IMR-90 (cell line): ENCODE data around the gene ATP10A. TPM values are rescaled to one million over a fixed set of nuclear protein-coding genes. Genes with fewer than 3 reads are reported as not detected.

Source experiments
- ATAC-seq: fragments of 200-7000 bp; cut with Tn5 transposase; 2 replicates; pipeline ENCODE4 v1.9.1; 2020; ENCODE audit warnings: low read depth, mild to moderate bottlenecking, moderate library complexity
- BruUV-seq: library from RNA; stranded (reverse); fragments of 400-500 nt; replicated peaks from 2 replicates; lab custom pipeline; 2021; lab: Mats Ljungman, UMichigan
- CTCF ChIA-PET: fragments of 300-600 bp; formaldehyde crosslinking; extraction: SDS; loops from one replicate; lab custom pipeline; 2021; ENCODE audit warnings: antibody characterized with exemption; lab: Yijun Ruan, JAX
- POLR2A ChIA-PET: fragments of 300-600 bp; sonication (Branson Sonifier 250); formaldehyde crosslinking; loops from one replicate; lab custom pipeline; 2022; ENCODE audit warnings: antibody characterized with exemption; ENCODE audit not compliant: unreplicated experiment; lab: Charles Lee
- DNase-seq: peaks from one replicate; pipeline ENCODE4 v3.0.0; 2013
- H2AFZ ChIP-seq: replicated peaks from 2 replicates; pipeline ENCODE3; 2013; ENCODE audit warnings: low read length, mild to moderate bottlenecking; ENCODE audit not compliant: poor library complexity
- H2AK5ac ChIP-seq: 2 replicates; pipeline ENCODE4 v1.6.1; 2013; ENCODE audit warnings: low read depth, low read length, inconsistent platforms
- H2AK9ac ChIP-seq: replicated peaks from 2 replicates; pipeline ENCODE3; 2013; ENCODE audit warnings: mild to moderate bottlenecking, low read depth, low read length, moderate library complexity; ENCODE audit not compliant: poor library complexity
- H2BK120ac ChIP-seq: 2 replicates; pipeline ENCODE4 v1.6.1; 2013; ENCODE audit warnings: low read depth, low read length, inconsistent platforms
- H2BK15ac ChIP-seq: 3 replicates; pipeline ENCODE4 v1.6.1; 2013; ENCODE audit warnings: low read depth, low read length, inconsistent platforms
- H2BK20ac ChIP-seq: 2 replicates; pipeline ENCODE4 v1.6.1; 2013; ENCODE audit warnings: low read depth, mild to moderate bottlenecking, inconsistent platforms, low read length, moderate library complexity
- H2BK5ac ChIP-seq: 2 replicates; pipeline ENCODE4 v1.6.1; 2013; ENCODE audit warnings: mild to moderate bottlenecking, low read depth, low read length, inconsistent platforms; ENCODE audit not compliant: poor library complexity, severe bottlenecking
- H3K14ac ChIP-seq: replicated peaks from 2 replicates; pipeline ENCODE4 v1.6.1; 2013; ENCODE audit warnings: low read depth, low read length, inconsistent platforms
- H3K18ac ChIP-seq: 2 replicates; pipeline ENCODE4 v1.6.1; 2013; ENCODE audit warnings: low read depth, low read length, control low read depth
- H3K23ac ChIP-seq: 2 replicates; pipeline ENCODE4 v1.6.1; 2013; ENCODE audit warnings: low read depth, low read length, inconsistent platforms
- H3K27ac ChIP-seq: 2 replicates; pipeline ENCODE4 v1.5.1; 2013; ENCODE audit warnings: mild to moderate bottlenecking, control low read depth, low read length; ENCODE audit not compliant: insufficient read depth
- H3K27me3 ChIP-seq: 2 replicates; pipeline ENCODE4 v1.6.1; 2013; ENCODE audit warnings: low read length; ENCODE audit not compliant: control insufficient read depth, insufficient read depth
- H3K36me3 ChIP-seq: 2 replicates; pipeline ENCODE4 v1.6.1; 2013; ENCODE audit warnings: low read length, mixed read lengths; ENCODE audit not compliant: control insufficient read depth, insufficient read depth
- H3K4ac ChIP-seq: 2 replicates; pipeline ENCODE4 v1.6.1; 2013; ENCODE audit warnings: low read depth, low read length, inconsistent platforms
- H3K4me1 ChIP-seq: 2 replicates; pipeline ENCODE4 v1.6.1; 2013; ENCODE audit warnings: low read length, mixed read lengths; ENCODE audit not compliant: control insufficient read depth, insufficient read depth
- H3K4me2 ChIP-seq: 2 replicates; pipeline ENCODE4 v1.6.1; 2013; ENCODE audit warnings: low read depth, mild to moderate bottlenecking, control low read depth, low read length, moderate library complexity
- H3K4me3 ChIP-seq: 2 replicates; pipeline ENCODE4 v1.5.1; 2013; ENCODE audit warnings: low read depth, mild to moderate bottlenecking, control low read depth, low read length, moderate library complexity; ENCODE audit not compliant: insufficient read depth
- H3K56ac ChIP-seq: 2 replicates; pipeline ENCODE4 v1.6.1; 2013; ENCODE audit warnings: low read length, inconsistent platforms; ENCODE audit not compliant: insufficient read depth; ENCODE audit errors: extremely low read depth
- H3K79me1 ChIP-seq, 2 experiments: 2 replicates each; pipeline ENCODE4 v1.6.1; 2013; ENCODE audit warnings: low read length in 2 of 2, inconsistent platforms in 1 of 2, low read depth in 1 of 2
- H3K9ac ChIP-seq: 2 replicates; pipeline ENCODE4 v1.6.1; 2013; ENCODE audit warnings: low read depth, low read length, control low read depth
- H3K9me1 ChIP-seq: 2 replicates; pipeline ENCODE4 v1.6.1; 2013; ENCODE audit warnings: low read length, inconsistent platforms; ENCODE audit not compliant: insufficient read depth
- H3K9me3 ChIP-seq: 2 replicates; pipeline ENCODE4 v1.6.1; 2013; ENCODE audit warnings: low read length; ENCODE audit not compliant: control insufficient read depth, insufficient read depth
- H4K20me1 ChIP-seq: 2 replicates; pipeline ENCODE4 v1.6.1; 2013; ENCODE audit warnings: low read length, inconsistent platforms; ENCODE audit not compliant: insufficient read depth
- H4K5ac ChIP-seq: 2 replicates; pipeline ENCODE4 v1.6.1; 2013; ENCODE audit warnings: mild to moderate bottlenecking, low read depth, low read length, control low read depth
- H4K8ac ChIP-seq, 2 experiments: 2 replicates each; pipeline ENCODE4 v1.6.1; 2013; ENCODE audit warnings: low read depth in 2 of 2, low read length in 2 of 2, control low read depth in 1 of 2, inconsistent platforms in 1 of 2
- H4K91ac ChIP-seq: 2 replicates; pipeline ENCODE4 v1.6.1; 2013; ENCODE audit warnings: low read depth, low read length, inconsistent platforms; ENCODE audit not compliant: insufficient read depth
- BHLHE40 ChIP-seq: fragments of 150-350 bp; IDR thresholded peaks from 2 replicates; pipeline ENCODE4 v1.6.1; 2016; ENCODE audit warnings: mild to moderate bottlenecking, low read depth, low read length
- CEBPB ChIP-seq: IDR thresholded peaks from 2 replicates; pipeline ENCODE4 v1.6.1; 2012; ENCODE audit warnings: low read depth, low read length, improper control_type of control experiment
- CHD1 ChIP-seq: IDR thresholded peaks from 2 replicates; pipeline ENCODE4 v1.6.1; 2012; ENCODE audit warnings: low read depth, low read length, improper control_type of control experiment
- FOS ChIP-seq: fragments of 150-350 bp; IDR thresholded peaks from 2 replicates; pipeline ENCODE4 v1.6.1; 2016; ENCODE audit warnings: low read depth, low read length
- MAFK ChIP-seq: IDR thresholded peaks from 2 replicates; pipeline ENCODE4 v1.6.1; 2012; ENCODE audit warnings: low read depth, low read length, improper control_type of control experiment
- MAZ ChIP-seq: IDR thresholded peaks from 2 replicates; pipeline ENCODE4 v1.6.1; 2012; ENCODE audit warnings: low read depth, mild to moderate bottlenecking, low read length, improper control_type of control experiment, moderate library complexity, borderline replicate concordance
- MXI1 ChIP-seq: IDR thresholded peaks from 2 replicates; pipeline ENCODE4 v1.6.1; 2012; ENCODE audit warnings: low read depth, mild to moderate bottlenecking, low read length, moderate library complexity, borderline replicate concordance
- NFE2L2 ChIP-seq: fragments of 150-350 bp; IDR thresholded peaks from 2 replicates; pipeline ENCODE4 v1.6.1; 2016; ENCODE audit warnings: low read depth, mild to moderate bottlenecking, low read length
- RAD21 ChIP-seq: IDR thresholded peaks from 2 replicates; pipeline ENCODE4 v1.6.1; 2012; ENCODE audit warnings: low read length, improper control_type of control experiment
- RCOR1 ChIP-seq: IDR thresholded peaks from 2 replicates; pipeline ENCODE4 v1.6.1; 2012; ENCODE audit warnings: mild to moderate bottlenecking, low read length, improper control_type of control experiment; ENCODE audit not compliant: insufficient replicate concordance
- RFX5 ChIP-seq: IDR thresholded peaks from 2 replicates; pipeline ENCODE4 v1.8.0; 2012; ENCODE audit warnings: low read depth, mild to moderate bottlenecking, low read length, moderate library complexity
- WGBS, 2 experiments: methylation state at CpG; one replicate each; pipeline versions ENCODE4 v1.1.5 to v1.1.7; 2013; ENCODE audit warnings: missing lambda C conversion rate in 2 of 2; ENCODE audit not compliant: insufficient read length in 1 of 2; ENCODE audit errors: extremely low coverage in 2 of 2; 5-methylcytosine and 5-hydroxymethylcytosine counted together
- dilution Hi-C: fragments of 300-500 bp; cut with HindIII; formaldehyde crosslinking; loops from one replicate; pipeline ENCODE4 v1.14.3; 2018; ENCODE audit warnings: low sequenced_read_pairs; ENCODE audit not compliant: unreplicated experiment
- in situ Hi-C: fragments of 300-500 bp; cut with MboI; formaldehyde crosslinking; loops from 3 replicates; pipeline ENCODE4 v1.14.3; 2019; ENCODE audit warnings: low sequenced_read_pairs, inconsistent platforms, mixed read lengths
- intact Hi-C: fragments of 100-400 bp; cut with micrococcal nuclease; formaldehyde crosslinking; loops from 2 replicates; pipeline ENCODE4 v1.10.0; 2022
- polyA plus RNA-seq, 3 experiments: library from polyadenylated mRNA; depleted of rRNA; stranded (reverse); fragments of >200 nt; gene quantifications; 2 replicates each; pipeline ENCODE4 v1.2.3, GENCODE V29; 2012; ENCODE audit warnings: low replicate concordance in 1 of 3
- total RNA-seq: library from RNA; depleted of rRNA; stranded (reverse); fragments of >200 nt; gene quantifications from 2 replicates; pipeline ENCODE4 v1.2.3, GENCODE V29; 2012
- TF ChIP-seq, protein P1 (sequence below): conservative IDR thresholded peaks from 2 replicates; pipeline ENCODE4 v1.5.1; 2012; ENCODE audit warnings: mild to moderate bottlenecking, low read depth, low read length, improper control_type of control experiment
- TF ChIP-seq, protein P2 (sequence below): fragments of 150-350 bp; IDR thresholded peaks from 2 replicates; pipeline ENCODE4 v1.6.1; 2017; ENCODE audit warnings: mild to moderate bottlenecking, antibody characterized with exemption, low read length, low read depth

ATP10A gene
- total and polyA plus RNA-seq, 2 of the 4 experiments (the other 2 are of a cell fraction), result 13.8 to 16.0 TPM

DNA sequence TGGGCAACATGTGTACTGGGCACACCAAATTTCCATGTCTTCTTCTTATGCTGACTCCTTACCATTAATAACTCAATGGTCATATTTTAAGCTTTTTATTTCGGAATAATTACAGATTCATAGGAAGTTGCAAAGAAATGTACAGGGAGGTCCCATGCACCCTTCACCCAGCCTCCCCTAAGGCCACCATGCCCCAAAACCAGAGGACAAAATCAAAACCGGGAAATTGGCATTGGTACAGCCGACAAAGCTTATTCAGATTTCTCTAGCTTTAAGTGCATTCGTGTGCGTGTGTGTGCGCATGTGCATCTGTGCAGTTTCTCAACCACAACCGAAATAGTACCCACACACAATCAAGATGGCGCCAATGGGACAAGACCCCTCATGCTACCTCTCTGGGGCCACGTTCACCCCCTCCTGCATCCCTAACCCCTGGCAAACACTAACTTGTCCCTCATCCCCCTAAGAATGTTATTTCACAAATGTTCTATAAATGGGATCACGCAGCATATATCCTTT, 23.4 kb downstream of the ATP10A start:
- H3K27ac ChIP-seq, result no peak overlapping the region
- H3K79me1 ChIP-seq, result peaks cover 19 to 84% of the 10 kb centered on the region in 2 experiments
- H2AK9ac ChIP-seq, result peak overlapping the region; percentile 39
- no peak overlapping the region for H4K8ac ChIP-seq
- H3K23ac ChIP-seq, result no peak overlapping the region
- peaks cover 9% of the 10 kb centered on the region; the same call in 1 of the 2 replicates for H3K9me1 ChIP-seq
- H2BK15ac ChIP-seq, result no peak overlapping the region
- no peak overlapping the region for H3K9ac ChIP-seq
- in situ Hi-C loops (no loop called here), dilution Hi-C loops (no loop called here), intact Hi-C loops (no loop called here)
- 100% methylated on average over 1 of the region's 10 CpGs; no CpG with 5 or more reads in 1 of the 2 experiments for WGBS, 2 experiments
- H3K4me3 ChIP-seq, result no peak overlapping the region
- no peak overlapping the region for H4K5ac ChIP-seq
- ATAC-seq, result no peak
- H4K20me1 ChIP-seq, result no peaks in the 10 kb centered on the region
- POLR2A ChIA-PET, result no interaction called here
- no peak overlapping the region for H3K18ac ChIP-seq
- no peak overlapping the region for H2AK5ac ChIP-seq
- no peak overlapping the region for H3K56ac ChIP-seq
- no peaks in the 10 kb centered on the region for H3K4me1 ChIP-seq
- DNase-seq, result no peak
- H2BK5ac ChIP-seq, result no peak overlapping the region
- no peak for TF ChIP-seq RCOR1
- no peak for TF ChIP-seq NFE2L2
- no peak for TF ChIP-seq MAFK
- TF ChIP-seq BHLHE40, result no peak
- no peak for TF ChIP-seq RAD21
- TF ChIP-seq CEBPB, result no peak
- no peak for TF ChIP-seq MXI1
- TF ChIP-seq CHD1, result no peak
- TF ChIP-seq, protein P1, sequence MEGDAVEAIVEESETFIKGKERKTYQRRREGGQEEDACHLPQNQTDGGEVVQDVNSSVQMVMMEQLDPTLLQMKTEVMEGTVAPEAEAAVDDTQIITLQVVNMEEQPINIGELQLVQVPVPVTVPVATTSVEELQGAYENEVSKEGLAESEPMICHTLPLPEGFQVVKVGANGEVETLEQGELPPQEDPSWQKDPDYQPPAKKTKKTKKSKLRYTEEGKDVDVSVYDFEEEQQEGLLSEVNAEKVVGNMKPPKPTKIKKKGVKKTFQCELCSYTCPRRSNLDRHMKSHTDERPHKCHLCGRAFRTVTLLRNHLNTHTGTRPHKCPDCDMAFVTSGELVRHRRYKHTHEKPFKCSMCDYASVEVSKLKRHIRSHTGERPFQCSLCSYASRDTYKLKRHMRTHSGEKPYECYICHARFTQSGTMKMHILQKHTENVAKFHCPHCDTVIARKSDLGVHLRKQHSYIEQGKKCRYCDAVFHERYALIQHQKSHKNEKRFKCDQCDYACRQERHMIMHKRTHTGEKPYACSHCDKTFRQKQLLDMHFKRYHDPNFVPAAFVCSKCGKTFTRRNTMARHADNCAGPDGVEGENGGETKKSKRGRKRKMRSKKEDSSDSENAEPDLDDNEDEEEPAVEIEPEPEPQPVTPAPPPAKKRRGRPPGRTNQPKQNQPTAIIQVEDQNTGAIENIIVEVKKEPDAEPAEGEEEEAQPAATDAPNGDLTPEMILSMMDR, result no peak
- TF ChIP-seq FOS, result no peak
- no peak for TF ChIP-seq MAZ
- TF ChIP-seq RFX5, result no peak
- TF ChIP-seq, protein P2, sequence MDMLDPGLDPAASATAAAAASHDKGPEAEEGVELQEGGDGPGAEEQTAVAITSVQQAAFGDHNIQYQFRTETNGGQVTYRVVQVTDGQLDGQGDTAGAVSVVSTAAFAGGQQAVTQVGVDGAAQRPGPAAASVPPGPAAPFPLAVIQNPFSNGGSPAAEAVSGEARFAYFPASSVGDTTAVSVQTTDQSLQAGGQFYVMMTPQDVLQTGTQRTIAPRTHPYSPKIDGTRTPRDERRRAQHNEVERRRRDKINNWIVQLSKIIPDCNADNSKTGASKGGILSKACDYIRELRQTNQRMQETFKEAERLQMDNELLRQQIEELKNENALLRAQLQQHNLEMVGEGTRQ, result no peak
- H3K4me2 ChIP-seq, result no peak overlapping the region
- CTCF ChIA-PET, result no interaction called here
- H2AFZ ChIP-seq, result no peak overlapping the region
- no TSS peak for BruUV-seq
- no peaks in the 10 kb centered on the region for H3K36me3 ChIP-seq
- H3K9me3 ChIP-seq, result no peaks in the 10 kb centered on the region
- H2BK20ac ChIP-seq, result no peak overlapping the region
- H3K27me3 ChIP-seq, result no peaks in the 10 kb centered on the region
- no peak overlapping the region for H2BK120ac ChIP-seq
- no peak overlapping the region for H3K4ac ChIP-seq
- H4K91ac ChIP-seq, result no peak overlapping the region
- H3K14ac ChIP-seq, result no peak overlapping the region
